ENCODE measurements around the gene ACADVL.

ACADVL gene

GRCh38 chr17:7246779-7247178, 27.0 kb downstream of the ACADVL start:
- no peaks in the 10 kb centered on the region for H3K9me3 ChIP-seq (ENCODE audit: control insufficient read depth, insufficient read depth, low read depth, low read length)
- peaks cover 11% of the 10 kb centered on the region for H3K4me1 ChIP-seq (ENCODE audit: control insufficient read depth, insufficient read depth, low read length)
- H3K27ac ChIP-seq (ENCODE audit: low read depth, low read length) = no peak overlapping the region
- H3K4me3 ChIP-seq (ENCODE audit: low read depth, low read length) = no peak overlapping the region
- H3K36me3 ChIP-seq (ENCODE audit: control insufficient read depth, insufficient read depth, low read length) = peaks cover 30% of the 10 kb centered on the region
- no peak overlapping the region for H3K9ac ChIP-seq (ENCODE audit: low read length)
- H3K27me3 ChIP-seq (ENCODE audit: control insufficient read depth, insufficient read depth, low read length) = no peaks in the 10 kb centered on the region

- Histone ChIP-seq H3K36me3 (ENCODE audit: control insufficient read depth, insufficient read depth, low read length) (peaks cover 28% of the 10 kb centered on the region), H3K9me3 (ENCODE audit: control insufficient read depth, insufficient read depth, low read depth, low read length) (no peaks in the 10 kb centered on the region), H3K27ac (ENCODE audit: low read depth, low read length) (no peak overlapping the region), H3K4me1 (ENCODE audit: control insufficient read depth, insufficient read depth, low read length) (peaks cover 12% of the 10 kb centered on the region; the same call in 1 of the 2 replicates), H3K27me3 (ENCODE audit: control insufficient read depth, insufficient read depth, low read length) (no peaks in the 10 kb centered on the region), H3K4me3 (ENCODE audit: low read depth, low read length) (no peak overlapping the region), H3K9ac (ENCODE audit: low read length) (no peak overlapping the region)
These were observed 29.1 kb downstream of the ACADVL start for GRCh38 chr17:7248796-7249195.

- Histone ChIP-seq H3K27ac (ENCODE audit: low read depth, low read length) (no peak overlapping the region), H3K9me3 (ENCODE audit: control insufficient read depth, insufficient read depth, low read depth, low read length) (no peaks in the 10 kb centered on the region), H3K4me3 (ENCODE audit: low read depth, low read length) (no peak overlapping the region), H3K4me1 (ENCODE audit: control insufficient read depth, insufficient read depth, low read length) (peaks cover 12% of the 10 kb centered on the region; the same call in 1 of the 2 replicates), H3K9ac (ENCODE audit: low read length) (no peak overlapping the region), H3K36me3 (ENCODE audit: control insufficient read depth, insufficient read depth, low read length) (peaks cover 27% of the 10 kb centered on the region), H3K27me3 (ENCODE audit: control insufficient read depth, insufficient read depth, low read length) (no peaks in the 10 kb centered on the region)
These were observed 29.5 kb downstream of the ACADVL start for GRCh38 chr17:7249214-7249613.

GRCh38 chr17:7249830-7250229, 30.1 kb downstream of the ACADVL start:
- no peaks in the 10 kb centered on the region for H3K27me3 ChIP-seq (ENCODE audit: control insufficient read depth, insufficient read depth, low read length)
- H3K4me1 ChIP-seq (ENCODE audit: control insufficient read depth, insufficient read depth, low read length) = peaks cover 12% of the 10 kb centered on the region; the same call in 1 of the 2 replicates
- peak overlapping the region; percentile 89 for H3K4me3 ChIP-seq (ENCODE audit: low read depth, low read length)
- peak overlapping the region; percentile 79 for H3K9ac ChIP-seq (ENCODE audit: low read length)
- H3K9me3 ChIP-seq (ENCODE audit: control insufficient read depth, insufficient read depth, low read depth, low read length) = no peaks in the 10 kb centered on the region
- H3K36me3 ChIP-seq (ENCODE audit: control insufficient read depth, insufficient read depth, low read length) = peaks cover 27% of the 10 kb centered on the region
- H3K27ac ChIP-seq (ENCODE audit: low read depth, low read length) = no peak overlapping the region

GRCh38 chr17:7250695-7251627, 31.2 kb downstream of the ACADVL start:
- Histone ChIP-seq H3K4me3 (ENCODE audit: low read depth, low read length) (peak overlapping the region; percentile 89), H3K27me3 (ENCODE audit: control insufficient read depth, insufficient read depth, low read length) (no peaks in the 10 kb centered on the region), H3K36me3 (ENCODE audit: control insufficient read depth, insufficient read depth, low read length) (peaks cover 30% of the 10 kb centered on the region), H3K27ac (ENCODE audit: low read depth, low read length) (peak overlapping the region; percentile 74), H3K9me3 (ENCODE audit: control insufficient read depth, insufficient read depth, low read depth, low read length) (no peaks in the 10 kb centered on the region), H3K9ac (ENCODE audit: low read length) (peak overlapping the region; percentile 79), H3K4me1 (ENCODE audit: control insufficient read depth, insufficient read depth, low read length) (peaks cover 12% of the 10 kb centered on the region; the same call in 1 of the 2 replicates)

- peak within 1 kb of the TSS; percentile 90 for H3K27ac ChIP-seq (ENCODE audit: low read depth, low read length)
- peaks cover 12% of the 10 kb centered on the region; the same call in 1 of the 2 replicates for H3K4me1 ChIP-seq (ENCODE audit: control insufficient read depth, insufficient read depth, low read length)
- H3K9ac ChIP-seq (ENCODE audit: low read length) = peak within 1 kb of the TSS; percentile 90
- no peaks in the 10 kb centered on the region for H3K9me3 ChIP-seq (ENCODE audit: control insufficient read depth, insufficient read depth, low read depth, low read length)
- H3K27me3 ChIP-seq (ENCODE audit: control insufficient read depth, insufficient read depth, low read length) = no peaks in the 10 kb centered on the region
- peaks cover 30% of the 10 kb centered on the region for H3K36me3 ChIP-seq (ENCODE audit: control insufficient read depth, insufficient read depth, low read length)
- peak within 1 kb of the TSS; percentile 89 for H3K4me3 ChIP-seq (ENCODE audit: low read depth, low read length)
These were observed 32.0 kb downstream of the ACADVL start, which contains the start of gene CTDNEP1 for GRCh38 chr17:7251661-7252175. TSS of gene CTDNEP1 (minus strand) at chr17:7251734. CDS start at chr17:7251296, 438 bp downstream.

GRCh38 chr17:7252176-7253043, 32.7 kb downstream of the ACADVL start, which contains the start of gene ELP5:
TSS of gene ELP5 (plus strand) at chr17:7252215. CDS start at chr17:7252551, 336 bp downstream.
- peak within 1 kb of the TSS; percentile 90 for H3K9ac ChIP-seq (ENCODE audit: low read length)
- peaks cover 33% of the 10 kb centered on the region for H3K36me3 ChIP-seq (ENCODE audit: control insufficient read depth, insufficient read depth, low read length)
- H3K4me3 ChIP-seq (ENCODE audit: low read depth, low read length) = peak within 1 kb of the TSS; percentile 89
- H3K4me1 ChIP-seq (ENCODE audit: control insufficient read depth, insufficient read depth, low read length) = peaks cover 12% of the 10 kb centered on the region; the same call in 1 of the 2 replicates
- peak within 1 kb of the TSS; percentile 90 for H3K27ac ChIP-seq (ENCODE audit: low read depth, low read length)
- H3K9me3 ChIP-seq (ENCODE audit: control insufficient read depth, insufficient read depth, low read depth, low read length) = no peaks in the 10 kb centered on the region
- no peaks in the 10 kb centered on the region for H3K27me3 ChIP-seq (ENCODE audit: control insufficient read depth, insufficient read depth, low read length)

GRCh38 chr17:7253082-7253481, 33.3 kb downstream of the ACADVL start:
- Histone ChIP-seq H3K27me3 (ENCODE audit: control insufficient read depth, insufficient read depth, low read length) (no peaks in the 10 kb centered on the region), H3K27ac (ENCODE audit: low read depth, low read length) (no peak overlapping the region), H3K4me3 (ENCODE audit: low read depth, low read length) (peak overlapping the region; percentile 89), H3K4me1 (ENCODE audit: control insufficient read depth, insufficient read depth, low read length) (peaks cover 12% of the 10 kb centered on the region; the same call in 1 of the 2 replicates), H3K36me3 (ENCODE audit: control insufficient read depth, insufficient read depth, low read length) (peaks cover 38% of the 10 kb centered on the region), H3K9me3 (ENCODE audit: control insufficient read depth, insufficient read depth, low read depth, low read length) (no peaks in the 10 kb centered on the region), H3K9ac (ENCODE audit: low read length) (peak overlapping the region; percentile 90)

- H3K27ac ChIP-seq (ENCODE audit: low read depth, low read length) = no peak overlapping the region
- H3K4me3 ChIP-seq (ENCODE audit: low read depth, low read length) = no peak overlapping the region
- no peak overlapping the region for H3K9ac ChIP-seq (ENCODE audit: low read length)
- H3K27me3 ChIP-seq (ENCODE audit: control insufficient read depth, insufficient read depth, low read length) = no peaks in the 10 kb centered on the region
- no peaks in the 10 kb centered on the region for H3K9me3 ChIP-seq (ENCODE audit: control insufficient read depth, insufficient read depth, low read depth, low read length)
- H3K36me3 ChIP-seq (ENCODE audit: control insufficient read depth, insufficient read depth, low read length) = peaks cover 51% of the 10 kb centered on the region
- H3K4me1 ChIP-seq (ENCODE audit: control insufficient read depth, insufficient read depth, low read length) = peaks cover 12% of the 10 kb centered on the region; the same call in 1 of the 2 replicates
These were observed 34.8 kb downstream of the ACADVL start for GRCh38 chr17:7254511-7254910.

GRCh38 chr17:7256766-7257456, 37.2 kb downstream of the ACADVL start:
- Histone ChIP-seq H3K36me3 (ENCODE audit: control insufficient read depth, insufficient read depth, low read length) (peaks cover 60% of the 10 kb centered on the region), H3K27ac (ENCODE audit: low read depth, low read length) (no peak overlapping the region)

More at GRCh38 chr17:7256766-7257456, 37.2 kb downstream of the ACADVL start:
- Histone ChIP-seq H3K9me3 (ENCODE audit: control insufficient read depth, insufficient read depth, low read depth, low read length) (no peaks in the 10 kb centered on the region), H3K27me3 (ENCODE audit: control insufficient read depth, insufficient read depth, low read length) (peaks cover 12% of the 10 kb centered on the region; the same call in 1 of the 2 replicates), H3K9ac (ENCODE audit: low read length) (no peak overlapping the region), H3K4me1 (ENCODE audit: control insufficient read depth, insufficient read depth, low read length) (peaks cover 5% of the 10 kb centered on the region), H3K4me3 (ENCODE audit: low read depth, low read length) (no peak overlapping the region)
